Keratinocyte (primary cell): ENCODE data around the gene CPNE4. TPM values are rescaled to one million over a fixed set of nuclear protein-coding genes. Genes with fewer than 3 reads are reported as not detected.
A peak's percentile ranks its signal among the peaks of the same experiment; 100 is the strongest.

Experiments used
- DNase-seq: peaks from one replicate; pipeline ENCODE4 v3.0.0-alpha.2; 2011; ENCODE audit warnings: low read depth, missing footprints, low spot score
- FAIRE-seq: peaks from 2 replicates; lab custom pipeline; 2011; peaks lifted over from hg19 to GRCh38; lab: Jason Lieb, UNC
- H2AFZ ChIP-seq: 2 replicates; pipeline ENCODE4 v1.6.0; 2012; ENCODE audit warnings: low read length, control low read depth, inconsistent platforms; ENCODE audit not compliant: control insufficient read depth
- H3K27ac ChIP-seq: 2 replicates; pipeline ENCODE4 v1.5.1; 2011; ENCODE audit warnings: low read length; ENCODE audit not compliant: control insufficient read depth, insufficient read depth
- H3K27me3 ChIP-seq: 3 replicates; pipeline ENCODE4 v1.6.0; 2011; ENCODE audit warnings: low read length; ENCODE audit not compliant: control insufficient read depth, insufficient read depth; ENCODE audit errors: extremely low read depth
- H3K36me3 ChIP-seq, 2 experiments: 2 replicates in 1 of 2; 3 replicates in 1 of 2; pipeline ENCODE4 v1.5.1; 2011; ENCODE audit warnings: low read length in 2 of 2, mild to moderate bottlenecking in 1 of 2; ENCODE audit not compliant: control insufficient read depth in 2 of 2, insufficient read depth in 2 of 2; ENCODE audit errors: extremely low read depth in 1 of 2
- H3K4me1 ChIP-seq: 3 replicates; pipeline ENCODE4 v1.5.1; 2011; ENCODE audit warnings: low read length; ENCODE audit not compliant: control insufficient read depth, insufficient read depth; ENCODE audit errors: extremely low read depth
- H3K4me2 ChIP-seq: 3 replicates; pipeline ENCODE4 v1.6.0; 2011; ENCODE audit warnings: low read depth, low read length; ENCODE audit not compliant: control insufficient read depth, insufficient read depth; ENCODE audit errors: extremely low read depth
- H3K4me3 ChIP-seq, 3 experiments: fragments of 200-600 bp in 1 of 3; sonication (generic) in 1 of 3; 2 replicates in 2 of 3; 3 replicates in 1 of 3; pipeline ENCODE4 v1.5.1; 2011 to 2016; ENCODE audit warnings: low read length in 3 of 3, mild to moderate bottlenecking in 3 of 3, control low read depth in 2 of 3, inconsistent platforms in 1 of 3, low read depth in 1 of 3, mixed read lengths in 1 of 3, mixed run types in 1 of 3, moderate library complexity in 1 of 3; ENCODE audit not compliant: control insufficient read depth in 2 of 3, insufficient read depth in 2 of 3; ENCODE audit errors: extremely low read depth in 1 of 3
- H3K79me2 ChIP-seq: 2 replicates; pipeline ENCODE4 v1.6.0; 2012; ENCODE audit warnings: low read length; ENCODE audit not compliant: control insufficient read depth, insufficient read depth
- H3K9ac ChIP-seq: 3 replicates; pipeline ENCODE4 v1.6.0; 2011; ENCODE audit warnings: low read length; ENCODE audit not compliant: control insufficient read depth, insufficient read depth; ENCODE audit errors: extremely low read depth
- H3K9me1 ChIP-seq: 3 replicates; pipeline ENCODE4 v1.6.0; 2011; ENCODE audit warnings: low read length; ENCODE audit not compliant: control insufficient read depth, insufficient read depth; ENCODE audit errors: extremely low read depth
- H3K9me3 ChIP-seq: 2 replicates; pipeline ENCODE4 v1.5.1; 2012; ENCODE audit warnings: low read depth, low read length; ENCODE audit not compliant: control insufficient read depth
- H4K20me1 ChIP-seq: 3 replicates; pipeline ENCODE4 v1.6.0; 2011; ENCODE audit warnings: low read length; ENCODE audit not compliant: control insufficient read depth, insufficient read depth; ENCODE audit errors: extremely low read depth
- EZH2 ChIP-seq: IDR thresholded peaks from one replicate; pipeline ENCODE4 v1.6.1; 2012; ENCODE audit warnings: inconsistent platforms, mild to moderate bottlenecking, low read length, moderate library complexity
- dilution Hi-C: fragments of 300-500 bp; cut with MboI; formaldehyde crosslinking; loops from one replicate; pipeline ENCODE4 v1.7.0; 2020; ENCODE audit warnings: low sequenced_read_pairs; ENCODE audit not compliant: extremely low pct_ligation_motif_present
- polyA plus RNA-seq, 5 experiments: library from polyadenylated mRNA; depleted of rRNA in 3 of 5; stranded (reverse) in 3 of 5; stranded (forward) in 1 of 5; unstranded in 1 of 5; fragments of >200 nt; gene quantifications; 1 replicate in 1 of 5; 2 replicates in 3 of 5; 3 replicates in 1 of 5; pipeline versions ENCODE4 v1.2.1 to v1.2.3, GENCODE V29; 2011 to 2012; ENCODE audit warnings: missing spikeins in 2 of 5, low read depth in 1 of 5, low replicate concordance in 1 of 5
- TF ChIP-seq, protein P1 (sequence below), 3 experiments: IDR thresholded peaks in 1 of 3; conservative IDR thresholded peaks in 1 of 3; optimal IDR thresholded peaks in 1 of 3; 2 replicates in 2 of 3; 3 replicates in 1 of 3; pipeline versions ENCODE3 to v1.5.1; 2011; ENCODE audit warnings: low read length in 3 of 3, mild to moderate bottlenecking in 3 of 3, moderate library complexity in 2 of 3, control low read depth in 1 of 3, inconsistent platforms in 1 of 3; ENCODE audit not compliant: insufficient read depth in 2 of 3; ENCODE audit errors: extremely low read depth in 1 of 3

The CPNE4 gene
- polyA plus RNA-seq, 1 donor (not counting 4 experiments of a cell fraction or from before 2014, with no cell fraction given): 0.08 TPM

DNA sequence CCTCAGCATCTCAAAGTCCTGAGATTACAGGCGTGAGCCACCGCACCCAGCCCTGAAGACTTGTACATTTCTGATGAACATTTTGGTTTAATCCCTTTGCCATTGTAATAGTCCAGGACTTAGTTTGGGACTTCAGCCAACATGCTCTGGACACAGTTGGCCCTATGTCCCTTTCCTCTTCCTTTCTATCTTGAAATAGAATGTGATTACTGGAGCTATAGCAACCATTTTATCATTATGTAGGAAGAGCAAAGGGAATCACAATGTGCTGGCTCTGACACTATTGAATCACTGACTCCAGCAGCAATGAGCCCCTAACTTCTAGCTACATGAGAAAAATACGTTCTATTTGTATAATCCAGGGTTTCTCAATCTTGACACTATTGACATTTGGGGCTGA lies 497.3 kb downstream of the CPNE4 start:
- Histone ChIP-seq H3K27ac (no peak overlapping the region), H3K79me2 (no peaks in the 10 kb centered on the region), H3K4me2 (no peak overlapping the region), H2AFZ (no peak overlapping the region), H3K27me3 (peaks cover 3% of the 10 kb centered on the region), H3K9me3 (no peaks in the 10 kb centered on the region), H3K9ac (no peak overlapping the region), H3K36me3 (no peaks in the 10 kb centered on the region), H3K4me3 (no peak overlapping the region), H4K20me1 (no peaks in the 10 kb centered on the region), H3K4me1 (peaks cover 10% of the 10 kb centered on the region), H3K9me1 (no peaks in the 10 kb centered on the region)
- no peak for TF ChIP-seq EZH2
- TF ChIP-seq, protein P1, sequence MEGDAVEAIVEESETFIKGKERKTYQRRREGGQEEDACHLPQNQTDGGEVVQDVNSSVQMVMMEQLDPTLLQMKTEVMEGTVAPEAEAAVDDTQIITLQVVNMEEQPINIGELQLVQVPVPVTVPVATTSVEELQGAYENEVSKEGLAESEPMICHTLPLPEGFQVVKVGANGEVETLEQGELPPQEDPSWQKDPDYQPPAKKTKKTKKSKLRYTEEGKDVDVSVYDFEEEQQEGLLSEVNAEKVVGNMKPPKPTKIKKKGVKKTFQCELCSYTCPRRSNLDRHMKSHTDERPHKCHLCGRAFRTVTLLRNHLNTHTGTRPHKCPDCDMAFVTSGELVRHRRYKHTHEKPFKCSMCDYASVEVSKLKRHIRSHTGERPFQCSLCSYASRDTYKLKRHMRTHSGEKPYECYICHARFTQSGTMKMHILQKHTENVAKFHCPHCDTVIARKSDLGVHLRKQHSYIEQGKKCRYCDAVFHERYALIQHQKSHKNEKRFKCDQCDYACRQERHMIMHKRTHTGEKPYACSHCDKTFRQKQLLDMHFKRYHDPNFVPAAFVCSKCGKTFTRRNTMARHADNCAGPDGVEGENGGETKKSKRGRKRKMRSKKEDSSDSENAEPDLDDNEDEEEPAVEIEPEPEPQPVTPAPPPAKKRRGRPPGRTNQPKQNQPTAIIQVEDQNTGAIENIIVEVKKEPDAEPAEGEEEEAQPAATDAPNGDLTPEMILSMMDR (optimal IDR thresholded peaks at IDR 0.05 in 1 of 3, IDR thresholded peaks at IDR 0.05 in 1 of 3, conservative IDR thresholded peaks at IDR 0.05 in 1 of 3; ENCODE audit: extremely low read depth in 1 of 3, insufficient read depth in 2 of 3, low read length in 3 of 3): no peak
- dilution Hi-C loops: no loop called here
- DNase-seq: no peak
- FAIRE-seq: no peak

DNA sequence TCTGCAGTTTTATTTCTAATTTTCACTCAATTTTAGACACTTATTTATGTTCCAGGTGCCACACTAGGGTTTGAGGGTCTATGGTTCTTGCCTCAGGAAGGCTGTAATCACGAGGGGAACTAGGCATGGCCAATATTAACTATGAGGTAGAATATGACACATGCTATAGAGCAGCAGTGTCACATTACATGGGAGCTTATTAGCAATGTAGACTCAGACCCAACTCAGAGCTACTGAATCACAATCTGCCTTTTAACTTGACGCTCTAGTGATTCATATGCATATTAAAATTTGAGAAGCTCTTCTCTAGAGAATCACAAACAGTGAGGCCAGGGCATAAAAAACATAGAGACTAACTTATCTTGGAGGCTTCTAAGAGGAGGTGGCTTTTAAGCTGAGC lies 499.2 kb downstream of the CPNE4 start:
- no peak overlapping the region for H3K9ac ChIP-seq
- H3K36me3 ChIP-seq: no peaks in the 10 kb centered on the region
- no peaks in the 10 kb centered on the region for H3K79me2 ChIP-seq
- H3K27me3 ChIP-seq: peaks cover 3% of the 10 kb centered on the region
- no peaks in the 10 kb centered on the region for H3K9me3 ChIP-seq
- H3K4me1 ChIP-seq: peaks cover 10% of the 10 kb centered on the region
- H4K20me1 ChIP-seq: no peaks in the 10 kb centered on the region
- peak overlapping the region; percentile 49 for H3K4me2 ChIP-seq
- no peak for TF ChIP-seq EZH2
- TF ChIP-seq, protein P1 (optimal IDR thresholded peaks at IDR 0.05 in 1 of 3, IDR thresholded peaks at IDR 0.05 in 1 of 3, conservative IDR thresholded peaks at IDR 0.05 in 1 of 3; ENCODE audit: extremely low read depth in 1 of 3, insufficient read depth in 2 of 3, low read length in 3 of 3): no peak
- no peak for FAIRE-seq
- H3K27ac ChIP-seq: no peak overlapping the region
- H3K4me3 ChIP-seq: no peak overlapping the region
- peak; percentile 30 for DNase-seq
- H2AFZ ChIP-seq: no peak overlapping the region
- H3K9me1 ChIP-seq: no peaks in the 10 kb centered on the region
- dilution Hi-C loops: no loop called here
